Right lobe of liver (tissue), 4 donors: ENCODE results near the gene NBAS.

Source experiments
- CTCF ChIP-seq, 4 donors: fragments of 200-600 bp in 3 of 4; fragments of 450-650 bp in 1 of 4; IDR thresholded peaks; one replicate each; pipeline versions ENCODE4 v1.5.1 to v1.8.0; 2016 to 2022; ENCODE audit warnings: antibody characterized with exemption in 4 of 4, mild to moderate bottlenecking in 2 of 4
- POLR2A ChIP-seq: fragments of 450-650 bp; IDR thresholded peaks from one replicate; pipeline ENCODE4 v1.6.1; 2017; ENCODE audit warnings: antibody characterized with exemption, mild to moderate bottlenecking
- donor health status: DM: no; HTN: no; CAD: no.
- donor health status: DM: no; HTN: no; CAD: no.
- donor health status: DM: no; HTN: yes; CAD: no.

GRCh38 chr2:15584316-15584715 is 23.2 kb upstream of the NBAS start:
- no peak for TF ChIP-seq CTCF (IDR thresholded peaks at IDR 0.05)
- no peak for TF ChIP-seq POLR2A
